HepG2 (cell line): ENCODE measurements around the gene ZNF302. TPM values are rescaled to one million over a fixed set of nuclear protein-coding genes. Genes with fewer than 3 reads are reported as not detected.
A peak's percentile ranks its signal among the peaks of the same experiment; 100 is the strongest.

ENCODE experiments used
- AHR ChIP-seq: IDR thresholded peaks from 2 replicates; pipeline ENCODE4 v1.6.1; 2018; ENCODE audit warnings: missing genetic modification reagents, missing compliant biosample characterization
- JDP2 ChIP-seq: sonication (generic); formaldehyde crosslinking; IDR thresholded peaks from 2 replicates; pipeline ENCODE4 v1.8.1; 2022; ENCODE audit warnings: missing genetic modification reagents, borderline replicate concordance
- MED8 ChIP-seq: sonication (generic); formaldehyde crosslinking; IDR thresholded peaks from 2 replicates; pipeline ENCODE4 v1.8.1; 2023; ENCODE audit warnings: mild to moderate bottlenecking, missing genetic modification reagents; ENCODE audit not compliant: insufficient replicate concordance
- MLX ChIP-seq: IDR thresholded peaks from 2 replicates; pipeline ENCODE4 v1.6.1; 2016
- MTF2 ChIP-seq: sonication (generic); formaldehyde crosslinking; IDR thresholded peaks from 2 replicates; pipeline ENCODE4 v1.5.0; 2020; ENCODE audit warnings: missing genetic modification reagents, borderline replicate concordance
- NCOA1 ChIP-seq: sonication (generic); formaldehyde crosslinking; IDR thresholded peaks from 2 replicates; pipeline ENCODE4 v1.9.0; 2021; ENCODE audit warnings: missing genetic modification reagents
- PRDM4 ChIP-seq: sonication (generic); formaldehyde crosslinking; IDR thresholded peaks from 2 replicates; pipeline ENCODE4 v1.9.0; 2021; ENCODE audit warnings: missing genetic modification reagents, borderline replicate concordance
- RELA ChIP-seq: sonication (generic); formaldehyde crosslinking; IDR thresholded peaks from 2 replicates; pipeline ENCODE4 v1.4.0; 2020; ENCODE audit warnings: missing genetic modification reagents
- RFX1 ChIP-seq: fragments of 450-650 bp; IDR thresholded peaks from 2 replicates; pipeline ENCODE4 v1.6.1; 2017
- SRSF9 ChIP-seq: fragments of 200-400 bp; formaldehyde crosslinking; IDR thresholded peaks from 2 replicates; pipeline ENCODE4 v1.6.1; 2018; ENCODE audit warnings: borderline replicate concordance, mild to moderate bottlenecking, low read depth, low read length; ENCODE audit not compliant: insufficient read depth, poor library complexity, severe bottlenecking
- TFDP2 ChIP-seq: sonication (generic); formaldehyde crosslinking; IDR thresholded peaks from 2 replicates; pipeline ENCODE4 v1.4.0; 2020; ENCODE audit warnings: missing genetic modification reagents
- YEATS4 ChIP-seq: sonication (generic); formaldehyde crosslinking; IDR thresholded peaks from 2 replicates; pipeline ENCODE4 v1.4.0; 2020; ENCODE audit warnings: missing genetic modification reagents, borderline replicate concordance
- ZFP41 ChIP-seq: sonication (generic); formaldehyde crosslinking; IDR thresholded peaks from 2 replicates; pipeline ENCODE4 v1.4.0; 2020; ENCODE audit warnings: mild to moderate bottlenecking, missing genetic modification reagents, borderline replicate concordance
- ZNF33B ChIP-seq: sonication (generic); formaldehyde crosslinking; IDR thresholded peaks from 2 replicates; pipeline ENCODE4 v1.5.1; 2020; ENCODE audit warnings: mild to moderate bottlenecking, missing genetic modification reagents
- ZNF501 ChIP-seq: sonication (generic); formaldehyde crosslinking; IDR thresholded peaks from 2 replicates; pipeline ENCODE4 v1.5.1; 2020; ENCODE audit warnings: mild to moderate bottlenecking, moderate library complexity, missing genetic modification reagents
- ZNF776 ChIP-seq: sonication (generic); formaldehyde crosslinking; IDR thresholded peaks from 2 replicates; pipeline ENCODE4 v1.4.0; 2020; ENCODE audit warnings: mild to moderate bottlenecking, missing genetic modification reagents
- polyA plus RNA-seq, 8 experiments: library from polyadenylated mRNA; depleted of rRNA in 3 of 8; stranded (reverse) in 7 of 8; unstranded in 1 of 8; fragments of >200 nt; fragmentation: Illumina TruSeq in 4 of 8; extraction: Trizol in 4 of 8; gene quantifications; 2 replicates each; pipeline versions ENCODE4 v1.2.1 to v1.2.3, GENCODE V29; 2011 to 2016; ENCODE audit warnings: low read depth in 4 of 8, missing spikeins in 1 of 8, mixed read lengths in 1 of 8; ENCODE audit not compliant: insufficient read depth in 1 of 8
- total RNA-seq, 5 experiments: library from RNA; depleted of rRNA; stranded (reverse); fragments of >200 nt; fragmentation: Illumina TruSeq; extraction: Trizol; gene quantifications; 2 replicates each; pipeline ENCODE4 v1.2.3, GENCODE V29; 2016; ENCODE audit warnings: low read depth in 1 of 5
- TF ChIP-seq, protein P1 (sequence below): sonication (generic); formaldehyde crosslinking; IDR thresholded peaks from 2 replicates; pipeline ENCODE4 v1.8.0; 2022; ENCODE audit warnings: mild to moderate bottlenecking, missing genetic modification reagents
- TF ChIP-seq, protein P2 (sequence below): sonication (generic); formaldehyde crosslinking; conservative IDR thresholded peaks from 2 replicates; pipeline ENCODE4 v1.8.0; 2022; ENCODE audit warnings: missing genetic modification reagents

The ZNF302 gene
- total and polyA plus RNA-seq, 2 of the 13 experiments (the other 11 are each of a cell fraction or from before 2014, with no cell fraction given), result not detected

- TF ChIP-seq ZFP41 (CRISPR knock-in tag) (0 out of 2 replicates have a peak, but pooled peaks have one; percentile 68), ZNF501 (peak; percentile 85), JDP2 (CRISPR knock-in tag) (no peak), YEATS4 (CRISPR knock-in tag) (peak; percentile 90), SRSF9 (no peak), ZNF776 (CRISPR knock-in tag) (no peak; the same call in 1 of the 2 replicates), RELA (peak; percentile 72; the same call in 1 of the 2 replicates), MLX (CRISPR knock-in tag) (no peak; the same call in 1 of the 2 replicates), MED8 (CRISPR knock-in tag) (no peak), NCOA1 (CRISPR knock-in tag) (no peak), AHR (CRISPR knock-in tag) (0 out of 2 replicates have a peak, but pooled peaks have one; percentile 51), PRDM4 (CRISPR knock-in tag) (no peak), MTF2 (CRISPR knock-in tag) (no peak), TFDP2 (CRISPR knock-in tag) (no peak; the same call in 1 of the 2 replicates), ZNF33B (CRISPR knock-in tag) (no peak; the same call in 1 of the 2 replicates), RFX1 (no peak)
- TF ChIP-seq, protein P1, sequence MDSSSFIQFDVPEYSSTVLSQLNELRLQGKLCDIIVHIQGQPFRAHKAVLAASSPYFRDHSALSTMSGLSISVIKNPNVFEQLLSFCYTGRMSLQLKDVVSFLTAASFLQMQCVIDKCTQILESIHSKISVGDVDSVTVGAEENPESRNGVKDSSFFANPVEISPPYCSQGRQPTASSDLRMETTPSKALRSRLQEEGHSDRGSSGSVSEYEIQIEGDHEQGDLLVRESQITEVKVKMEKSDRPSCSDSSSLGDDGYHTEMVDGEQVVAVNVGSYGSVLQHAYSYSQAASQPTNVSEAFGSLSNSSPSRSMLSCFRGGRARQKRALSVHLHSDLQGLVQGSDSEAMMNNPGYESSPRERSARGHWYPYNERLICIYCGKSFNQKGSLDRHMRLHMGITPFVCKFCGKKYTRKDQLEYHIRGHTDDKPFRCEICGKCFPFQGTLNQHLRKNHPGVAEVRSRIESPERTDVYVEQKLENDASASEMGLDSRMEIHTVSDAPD (CRISPR knock-in tag), result no peak
- TF ChIP-seq, protein P2, sequence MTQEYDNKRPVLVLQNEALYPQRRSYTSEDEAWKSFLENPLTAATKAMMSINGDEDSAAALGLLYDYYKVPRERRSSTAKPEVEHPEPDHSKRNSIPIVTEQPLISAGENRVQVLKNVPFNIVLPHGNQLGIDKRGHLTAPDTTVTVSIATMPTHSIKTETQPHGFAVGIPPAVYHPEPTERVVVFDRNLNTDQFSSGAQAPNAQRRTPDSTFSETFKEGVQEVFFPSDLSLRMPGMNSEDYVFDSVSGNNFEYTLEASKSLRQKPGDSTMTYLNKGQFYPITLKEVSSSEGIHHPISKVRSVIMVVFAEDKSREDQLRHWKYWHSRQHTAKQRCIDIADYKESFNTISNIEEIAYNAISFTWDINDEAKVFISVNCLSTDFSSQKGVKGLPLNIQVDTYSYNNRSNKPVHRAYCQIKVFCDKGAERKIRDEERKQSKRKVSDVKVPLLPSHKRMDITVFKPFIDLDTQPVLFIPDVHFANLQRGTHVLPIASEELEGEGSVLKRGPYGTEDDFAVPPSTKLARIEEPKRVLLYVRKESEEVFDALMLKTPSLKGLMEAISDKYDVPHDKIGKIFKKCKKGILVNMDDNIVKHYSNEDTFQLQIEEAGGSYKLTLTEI (CRISPR knock-in tag), result no peak
These were observed 56.5 kb downstream of the ZNF302 start, which contains the start of gene ZNF181 (continued) for GRCh38 chr19:34733746-34734536.
